HG03432 (cell line): Measurements from ENCODE around the gene ULK1.
A peak's percentile ranks its signal among the peaks of the same experiment; 100 is the strongest.

Experiments used
- ATAC-seq: cut with Tn5 transposase; IDR thresholded peaks from one replicate; pipeline ENCODE4 v1.9.1; 2021; ENCODE audit warnings: mild to moderate bottlenecking, moderate library complexity; ENCODE audit not compliant: unreplicated experiment

The ULK1 gene

DNA sequence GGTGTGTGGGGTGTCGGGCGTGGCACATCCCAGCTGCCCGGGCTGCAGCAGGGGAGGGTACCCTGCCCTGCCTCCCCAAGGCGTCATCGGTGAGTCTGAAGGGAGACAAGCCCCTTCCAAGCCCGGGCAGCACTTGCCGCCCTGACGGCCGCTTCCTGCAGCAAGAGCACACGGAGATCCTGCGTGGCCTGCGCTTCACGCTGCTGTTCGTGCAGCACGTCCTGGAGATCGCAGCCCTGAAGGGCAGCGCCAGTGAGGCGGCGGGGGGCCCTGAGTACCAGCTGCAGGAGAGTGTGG lies 24.6 kb downstream of the ULK1 start:
- ATAC-seq: no peak

DNA sequence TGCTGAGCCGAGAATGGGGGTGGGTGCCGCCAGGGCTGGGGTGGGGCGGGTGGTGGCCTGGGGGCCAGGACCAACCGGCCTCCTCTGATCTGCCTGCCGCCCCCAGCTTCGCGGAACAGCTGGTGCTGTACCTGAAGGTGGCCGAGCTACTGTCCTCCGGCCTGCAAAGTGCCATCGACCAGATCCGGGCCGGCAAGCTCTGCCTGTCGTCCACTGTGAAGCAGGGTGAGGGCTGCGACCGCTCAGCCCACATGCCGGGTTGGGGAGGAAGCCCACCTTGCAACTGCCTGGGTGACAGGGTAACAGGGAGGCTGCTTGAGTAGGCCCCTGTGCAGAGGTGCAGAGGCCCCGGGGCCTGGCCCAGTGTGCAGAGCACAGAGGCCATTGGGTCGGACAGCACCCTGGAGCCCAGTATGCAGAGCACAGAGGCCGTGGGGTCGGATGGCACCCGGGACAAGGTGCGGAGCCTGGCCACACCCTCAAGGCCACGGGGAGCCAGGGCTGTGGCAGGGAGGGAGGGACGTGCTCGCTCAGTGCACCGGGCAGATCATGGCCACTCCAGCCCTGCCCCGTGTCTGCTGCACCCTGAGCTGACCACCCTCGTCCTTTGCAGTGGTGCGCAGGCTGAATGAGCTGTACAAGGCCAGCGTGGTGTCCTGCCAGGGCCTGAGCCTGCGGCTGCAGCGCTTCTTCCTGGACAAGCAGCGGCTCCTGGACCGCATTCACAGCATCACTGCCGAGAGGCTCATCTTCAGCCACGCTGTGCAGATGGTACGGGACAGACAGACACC lies 25.1 kb downstream of the ULK1 start:
- ATAC-seq: no peak

DNA sequence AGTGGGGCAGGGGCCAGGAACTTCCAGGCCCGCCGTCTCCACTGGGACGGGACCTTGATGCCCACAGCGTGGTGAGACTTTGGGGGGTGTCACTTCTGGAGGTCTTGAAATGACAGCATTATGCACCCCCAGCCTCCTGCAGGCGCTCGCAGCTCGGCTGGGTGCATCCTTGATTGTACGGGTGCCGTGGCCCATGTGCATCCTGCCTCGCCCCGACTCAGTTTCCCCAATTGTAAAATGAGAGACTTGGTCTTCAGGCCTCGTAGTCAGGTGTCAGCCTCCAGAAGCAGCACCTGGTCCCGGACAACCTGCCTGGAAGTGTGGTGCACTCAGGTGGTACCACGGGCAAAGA lies 25.7 kb downstream of the ULK1 start:
- ATAC-seq: no peak

DNA sequence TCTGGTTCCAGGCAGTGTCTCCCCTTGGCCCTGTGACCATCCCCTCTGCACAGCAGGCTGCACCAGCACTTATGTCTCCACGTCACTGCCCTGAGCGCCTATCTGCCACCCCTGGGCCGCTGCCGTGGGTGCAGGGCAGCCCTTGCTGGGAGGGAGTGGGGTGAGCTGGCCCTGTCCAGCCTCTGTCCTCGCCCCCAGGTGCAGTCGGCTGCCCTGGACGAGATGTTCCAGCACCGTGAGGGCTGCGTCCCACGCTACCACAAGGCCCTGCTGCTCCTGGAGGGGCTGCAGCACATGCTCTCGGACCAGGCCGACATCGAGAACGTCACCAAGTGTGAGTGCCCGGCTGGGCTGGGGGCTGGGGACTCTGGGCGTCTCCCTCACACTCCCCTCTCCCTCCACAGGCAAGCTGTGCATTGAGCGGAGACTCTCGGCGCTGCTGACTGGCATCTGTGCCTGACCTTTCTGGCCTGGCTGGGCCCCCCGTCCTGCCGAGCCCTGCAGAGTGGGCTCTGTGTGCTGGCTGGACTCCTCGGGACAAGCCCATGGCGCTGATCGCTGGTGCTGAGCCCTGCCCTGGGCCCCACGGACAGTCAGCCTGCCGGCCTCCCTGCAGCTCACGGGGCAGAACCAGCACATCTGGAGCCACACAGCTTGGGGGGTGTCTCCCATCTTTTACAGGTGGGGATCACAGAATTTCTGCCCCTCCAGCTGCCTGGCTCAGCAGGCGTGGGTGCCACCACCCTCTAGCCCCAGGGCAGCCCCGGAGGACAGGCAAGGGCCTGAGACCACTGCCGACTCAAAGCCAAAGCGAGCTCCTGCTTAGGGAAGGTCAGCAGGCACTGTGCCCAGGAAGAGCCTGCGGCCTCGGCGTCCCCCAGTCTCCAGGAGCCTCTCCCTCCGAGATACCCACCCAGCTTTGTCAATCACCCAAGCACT lies 26.7 kb downstream of the ULK1 start:
- no peak for ATAC-seq

DNA sequence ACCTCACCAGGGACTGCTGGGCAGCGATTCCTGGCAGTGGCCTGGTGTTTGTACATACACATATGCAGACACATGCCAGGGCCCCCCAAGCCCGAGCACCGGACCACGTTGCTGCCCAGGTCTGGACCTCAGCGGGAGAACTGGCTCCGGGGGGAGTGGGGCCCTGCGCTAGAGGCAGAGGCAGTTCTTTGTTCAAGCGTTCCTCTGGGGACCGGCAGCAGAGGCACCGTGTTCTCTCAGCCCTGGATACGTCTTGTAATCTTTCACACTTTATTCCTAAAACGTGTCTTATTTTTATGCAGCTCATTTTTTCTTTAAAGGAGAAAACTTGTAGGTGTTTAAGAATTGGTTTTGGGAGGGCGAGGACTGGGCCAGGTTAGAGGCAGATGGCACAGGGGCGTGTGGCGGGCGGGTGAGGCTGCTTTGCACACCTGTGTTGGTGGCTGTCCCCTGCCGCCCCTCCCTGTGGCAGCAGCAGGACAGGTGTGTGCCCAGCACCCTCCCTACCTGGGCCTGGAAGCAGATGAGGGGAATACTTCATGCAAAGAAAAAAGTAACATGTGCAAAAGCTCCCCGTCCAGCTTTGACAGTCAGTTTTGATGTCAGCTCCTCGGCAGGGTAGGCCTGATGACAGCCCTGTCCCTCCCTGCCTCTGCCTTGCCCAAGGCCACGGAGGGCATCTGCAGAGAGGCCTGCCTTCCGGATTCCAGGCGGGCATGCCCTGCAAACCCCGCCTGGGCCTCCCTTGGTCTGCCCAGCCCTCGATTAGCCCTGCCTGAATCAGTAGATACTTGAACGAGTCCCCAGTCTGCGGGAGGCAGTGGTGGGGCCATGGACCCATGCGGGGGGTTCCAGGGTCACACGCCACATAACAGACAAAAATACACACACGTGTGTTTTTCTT lies 27.7 kb downstream of the ULK1 start:
- ATAC-seq: no peak

DNA sequence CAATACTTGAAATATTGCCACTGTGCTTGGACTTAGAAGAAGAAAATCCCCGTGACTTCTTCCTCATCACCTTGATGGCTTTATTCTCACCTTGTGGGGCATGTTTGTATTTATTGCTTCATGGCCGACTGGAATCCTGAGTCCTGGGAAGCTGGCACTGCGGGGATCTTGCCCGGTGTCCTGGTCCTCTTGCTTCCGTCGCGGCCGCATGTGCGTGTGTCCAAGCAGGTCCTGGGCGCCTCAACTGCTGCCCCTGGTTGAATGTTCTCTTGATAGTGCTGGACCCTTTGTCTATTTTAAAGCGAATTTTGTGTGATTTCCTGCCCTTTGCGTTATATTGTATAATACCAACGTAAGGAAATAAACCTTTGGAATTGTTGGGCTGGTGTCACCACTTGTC lies 28.4 kb downstream of the ULK1 start:
- ATAC-seq: no peak

DNA sequence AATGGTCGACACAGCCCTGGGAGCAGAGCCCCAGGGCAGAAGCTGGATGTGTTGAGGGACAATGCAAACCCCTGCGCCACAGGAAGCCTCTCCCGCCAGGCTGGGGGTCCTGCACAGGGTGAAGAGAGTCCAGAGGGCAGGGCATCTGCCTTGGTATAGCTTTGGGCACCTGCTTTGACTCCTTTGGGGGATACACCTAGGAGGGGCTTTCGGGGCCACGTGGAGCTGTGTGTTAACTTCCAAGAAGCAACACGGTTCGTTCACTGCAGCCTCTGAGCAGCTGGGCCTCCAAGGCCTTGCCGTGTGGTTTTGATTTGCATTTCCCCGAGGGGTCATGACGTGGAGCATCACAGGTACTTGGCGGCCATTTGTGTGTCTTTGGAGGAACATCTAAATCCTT lies 28.8 kb downstream of the ULK1 start:
- ATAC-seq: peak; percentile 74

DNA sequence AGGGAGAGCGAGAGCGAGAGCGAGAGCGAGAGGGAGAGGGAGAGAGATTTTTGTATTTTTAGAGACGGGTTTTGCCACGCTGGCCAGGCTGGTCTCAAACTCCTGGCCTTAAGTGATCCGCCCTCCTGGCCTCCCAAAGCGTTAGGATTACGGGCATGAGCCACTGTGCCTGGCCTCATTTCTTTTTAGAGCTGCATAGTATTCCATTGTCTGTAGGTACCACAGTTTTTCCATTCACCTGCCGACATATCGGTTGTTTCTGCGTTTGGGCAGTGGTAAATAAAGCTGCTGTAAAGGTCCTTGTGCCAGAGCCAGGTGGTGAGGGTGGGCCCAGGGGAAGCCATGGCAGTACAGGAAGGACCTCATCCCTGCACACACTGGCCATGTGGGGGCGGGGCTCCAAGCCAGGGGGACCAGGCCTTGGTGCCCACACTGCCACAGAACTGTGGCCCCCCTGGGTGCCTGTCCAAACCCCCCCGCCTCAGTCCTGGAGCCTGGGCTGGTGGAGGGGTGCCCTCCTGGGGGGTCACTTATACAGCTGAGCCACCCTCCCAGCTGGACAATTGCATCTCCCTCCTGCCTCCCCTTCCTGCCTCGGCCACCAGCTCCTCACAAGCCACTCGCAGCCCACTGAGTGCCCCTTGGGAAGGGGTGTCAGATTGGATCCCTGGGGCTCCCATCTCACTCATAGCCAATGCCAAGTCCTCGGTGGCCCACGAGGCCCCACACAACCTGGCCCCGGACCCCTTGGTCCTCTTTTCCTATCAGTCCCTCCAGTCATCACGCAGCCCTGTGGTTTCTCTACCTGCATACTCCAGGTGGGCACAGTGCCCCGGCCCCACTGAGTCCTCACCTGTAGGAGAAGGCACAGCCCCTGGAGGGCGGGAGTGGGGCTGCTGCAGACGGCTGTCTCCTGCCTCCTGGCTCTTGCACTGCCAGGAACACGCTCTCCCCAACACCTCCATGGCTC lies 33.0 kb downstream of the ULK1 start:
- ATAC-seq: no peak

DNA sequence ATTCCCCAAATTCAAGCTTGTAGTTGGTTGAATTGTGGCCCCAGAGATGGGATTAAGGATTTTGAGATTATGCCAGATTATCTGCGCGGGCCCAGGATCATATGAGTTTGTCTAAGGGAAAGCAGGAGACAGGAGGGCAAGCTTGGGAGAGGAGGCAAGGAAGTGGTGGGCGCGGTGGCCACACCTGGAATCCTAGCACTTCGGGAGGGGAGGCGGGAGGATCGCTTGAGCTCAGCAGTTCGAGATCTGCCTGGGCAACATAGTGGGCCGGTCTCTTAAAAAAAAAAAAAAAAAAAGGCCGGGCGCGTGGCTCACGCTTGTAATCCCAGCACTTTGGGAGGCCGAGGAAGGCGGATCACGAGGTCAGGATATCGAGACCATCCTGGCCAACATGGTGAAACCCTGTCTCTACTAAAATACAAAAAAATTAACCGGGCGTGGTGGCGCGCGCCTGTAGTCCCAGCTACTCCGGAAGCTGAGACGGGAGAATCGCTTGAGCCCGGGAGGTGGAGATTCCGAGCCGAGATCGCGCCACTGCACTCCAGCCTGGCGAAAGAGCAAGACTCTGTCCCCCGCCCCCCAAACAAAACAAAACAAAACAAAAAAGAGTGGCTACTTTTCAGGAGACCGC lies 33.8 kb downstream of the ULK1 start:
- peak; percentile 10 for ATAC-seq

DNA sequence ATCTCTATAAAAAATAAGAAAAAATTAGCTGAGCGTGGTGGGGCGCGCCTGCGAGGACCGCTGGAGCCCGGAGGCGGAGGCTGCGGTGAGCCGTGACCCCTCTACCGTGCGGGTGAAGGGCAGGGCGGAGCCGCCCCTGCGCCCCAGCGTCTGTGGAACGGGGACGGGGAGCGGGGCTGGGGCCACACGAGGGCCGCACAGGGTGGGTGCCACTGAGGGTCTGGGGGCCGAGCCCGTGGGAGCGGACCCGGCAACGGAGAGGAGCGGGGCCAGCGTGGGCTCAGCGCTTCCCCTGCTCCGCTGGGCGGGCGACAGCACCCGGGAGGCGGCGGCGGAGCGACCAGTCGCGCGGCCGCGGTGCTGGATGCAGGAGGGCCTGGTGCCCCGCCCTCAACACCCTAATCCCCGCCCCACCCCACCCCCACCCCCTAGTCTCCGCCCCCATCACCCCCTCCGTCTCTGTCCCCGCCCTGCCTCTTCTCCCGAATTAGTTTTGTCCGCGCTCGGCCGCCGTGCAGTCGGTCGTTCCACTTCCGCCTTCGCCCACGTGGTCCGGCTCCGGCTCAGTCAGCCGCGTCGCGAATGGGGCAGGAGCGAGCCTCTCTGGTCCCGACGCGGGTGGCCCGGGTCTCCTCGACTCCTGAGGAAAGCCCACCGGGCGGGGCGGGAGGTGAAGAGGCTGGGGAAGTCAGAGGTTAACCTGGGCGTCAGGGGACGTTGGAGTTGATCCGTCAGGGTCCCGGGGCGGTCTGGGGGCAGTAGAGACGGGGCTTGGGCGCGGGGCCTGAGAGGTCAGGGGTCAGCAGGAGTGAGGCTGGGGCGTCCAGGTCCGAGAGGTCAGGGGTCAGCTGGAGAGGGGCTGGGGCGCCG lies 34.5 kb downstream of the ULK1 start, which contains the start of gene PUS1:
TSS of gene PUS1 (plus strand) at position 566 of the 870 bp plus-strand sequence. CDS start 447 bp downstream, outside the sequence.
- ATAC-seq: peak; percentile 75

DNA sequence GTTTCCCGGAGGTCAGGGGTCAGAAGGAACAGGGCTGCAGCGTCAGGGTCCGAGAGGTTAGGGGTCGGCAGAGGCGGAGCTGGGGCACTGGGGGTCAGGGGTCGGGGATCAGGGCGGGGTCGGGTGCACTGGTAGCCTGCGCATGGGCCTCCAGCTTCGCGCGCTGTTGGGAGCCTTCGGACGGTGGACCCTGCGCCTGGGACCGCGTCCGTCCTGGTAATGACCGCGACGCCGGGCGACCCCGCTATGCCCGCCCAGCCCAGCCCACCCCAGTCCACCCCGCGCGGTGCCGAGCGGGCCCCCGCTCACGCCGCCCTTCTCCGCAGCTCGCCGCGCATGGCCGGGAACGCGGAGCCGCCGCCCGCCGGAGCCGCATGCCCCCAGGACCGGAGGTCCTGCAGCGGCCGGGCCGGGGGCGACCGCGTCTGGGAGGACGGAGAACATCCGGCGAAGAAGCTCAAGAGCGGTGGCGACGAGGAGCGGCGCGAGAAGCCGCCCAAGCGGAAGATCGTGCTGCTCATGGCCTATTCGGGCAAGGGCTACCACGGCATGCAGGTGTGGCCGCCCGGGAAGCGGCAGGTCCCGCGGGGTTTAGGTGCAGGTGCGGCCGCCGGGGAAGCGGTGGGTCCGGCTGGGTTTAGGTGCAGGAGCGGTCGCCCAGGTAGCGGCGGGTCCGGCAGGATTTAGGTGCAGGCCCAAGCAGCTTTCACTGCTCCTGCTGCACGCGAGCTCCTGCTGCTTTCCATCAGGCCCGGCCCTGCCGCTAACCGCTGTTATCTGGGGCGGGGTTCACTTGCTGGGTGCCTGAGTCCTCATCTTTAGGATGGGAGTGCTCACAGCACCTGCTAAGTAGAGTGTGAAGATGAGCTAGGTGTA lies 35.4 kb downstream of the ULK1 start:
- ATAC-seq: peak; percentile 13

DNA sequence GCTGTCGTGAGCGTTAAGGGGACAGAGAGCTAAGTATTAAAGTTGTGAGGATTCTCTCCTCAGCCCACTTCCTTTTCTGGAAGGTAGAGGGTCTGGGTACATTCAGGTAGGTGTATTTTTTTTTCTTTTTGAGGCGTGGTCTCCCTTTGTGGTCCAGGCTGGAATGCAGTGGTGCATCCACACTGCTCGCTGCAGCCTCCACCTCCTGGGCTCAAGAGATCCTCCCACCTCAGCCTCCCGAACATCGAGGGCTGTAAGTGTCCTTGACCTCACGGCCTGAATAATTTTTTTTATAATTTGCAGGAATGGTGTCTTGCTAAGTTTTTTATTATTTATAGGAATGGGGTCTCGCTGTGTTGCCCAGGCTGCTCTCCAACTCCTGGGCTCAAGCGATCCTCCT lies 36.1 kb downstream of the ULK1 start:
- no peak for ATAC-seq

DNA sequence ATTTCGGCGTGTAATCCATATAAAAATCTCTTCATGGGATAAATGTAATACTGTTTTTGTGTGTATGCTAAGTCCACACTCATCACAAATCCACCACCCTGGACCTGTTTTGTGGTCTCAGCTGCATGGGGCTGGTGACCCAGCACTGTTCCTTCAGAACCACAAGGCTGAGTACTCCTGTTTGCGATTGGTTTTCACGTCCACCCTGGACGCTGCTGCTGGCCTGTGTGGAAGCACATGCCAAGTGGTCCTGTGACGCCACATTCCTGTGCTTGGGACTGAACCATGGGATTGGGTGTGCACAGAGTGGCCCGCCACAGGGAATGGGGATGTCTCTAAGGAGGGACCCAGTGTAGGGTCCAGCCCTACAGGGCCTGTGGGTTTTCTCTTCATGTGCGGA lies 39.0 kb downstream of the ULK1 start:
- ATAC-seq: no peak

DNA sequence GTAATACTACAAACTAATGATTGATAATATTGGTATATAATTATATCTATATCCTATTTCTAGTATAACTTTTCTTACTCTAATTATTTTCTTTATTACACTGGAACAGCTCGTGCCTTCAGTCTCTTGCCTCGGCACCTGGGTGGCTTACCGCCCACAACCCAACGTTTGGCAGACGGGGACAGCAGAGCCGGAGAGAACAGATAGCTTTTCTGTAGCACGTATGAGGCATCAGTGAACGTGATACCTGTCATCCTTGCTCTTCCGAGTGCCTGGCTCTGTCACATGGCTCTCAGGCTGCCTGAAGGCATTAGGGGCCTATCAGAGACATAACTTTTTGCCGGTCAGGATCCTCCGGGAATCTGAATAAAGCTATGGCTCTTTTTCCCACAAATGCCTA lies 40.1 kb downstream of the ULK1 start:
- no peak for ATAC-seq

DNA sequence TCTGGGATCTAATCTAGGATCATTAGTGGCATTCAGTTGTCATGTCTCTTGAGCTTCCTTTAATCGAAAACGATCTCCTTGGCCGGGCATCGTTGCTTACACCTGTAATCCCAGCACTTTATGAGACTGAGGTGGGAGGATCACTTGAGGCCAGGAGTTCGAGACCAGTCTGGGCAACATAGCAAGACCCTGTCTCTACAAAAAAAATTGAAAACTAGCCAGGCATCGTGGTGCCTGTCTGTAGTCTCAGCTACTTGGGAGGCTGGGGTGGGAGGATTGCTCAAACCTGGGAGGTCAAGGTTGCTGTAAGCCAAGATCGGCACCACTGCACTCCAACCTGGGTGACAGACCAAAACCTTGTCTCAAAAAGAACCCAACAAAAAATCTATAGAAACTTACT lies 43.7 kb downstream of the ULK1 start:
- no peak for ATAC-seq

DNA sequence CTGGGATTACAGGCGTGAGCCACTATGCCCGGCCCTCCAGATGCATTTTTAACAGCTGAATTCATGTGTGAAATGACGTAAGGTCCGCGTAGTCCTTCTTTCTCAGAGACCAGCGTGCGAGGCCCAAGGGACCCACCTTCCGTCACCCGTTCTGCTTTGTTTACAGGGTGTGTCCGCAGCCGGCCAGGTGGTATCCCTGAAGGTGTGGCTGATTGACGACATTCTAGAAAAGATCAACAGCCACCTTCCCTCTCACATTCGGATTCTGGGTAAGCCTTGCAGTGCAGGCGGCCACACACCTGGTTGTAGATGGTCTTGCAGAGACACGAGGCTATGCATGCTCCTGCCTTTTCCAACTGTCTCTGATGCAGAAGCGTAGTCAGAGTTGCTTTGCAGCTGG lies 44.6 kb downstream of the ULK1 start:
- ATAC-seq: no peak

DNA sequence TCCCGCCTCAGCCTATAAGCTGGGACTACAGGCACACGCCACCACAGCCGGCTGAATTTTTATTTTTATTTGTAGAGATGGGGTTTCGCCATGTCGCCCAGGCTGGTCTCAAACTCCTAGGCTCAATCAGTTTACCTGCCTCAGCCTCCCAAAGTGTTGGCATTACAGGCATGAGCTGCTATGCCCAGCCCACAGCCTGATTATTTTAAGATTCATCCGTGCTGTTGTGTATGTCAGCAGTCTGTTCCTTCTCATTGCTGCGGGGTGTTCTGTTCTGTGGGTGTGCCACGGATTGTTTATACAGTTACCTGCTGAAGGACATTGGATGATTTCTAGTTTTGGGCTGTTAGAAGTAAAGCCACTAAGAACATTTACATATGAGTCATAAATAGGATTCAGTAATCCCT lies 45.7 kb downstream of the ULK1 start:
- no peak for ATAC-seq
